PC-3 (cell line): Measurements from ENCODE around the gene SETD1A. TPM values are rescaled to one million over a fixed set of nuclear protein-coding genes. Genes with fewer than 3 reads are reported as not detected.

Source experiments
- ATAC-seq: fragments of 200-7000 bp; cut with Tn5 transposase; 2 replicates; pipeline ENCODE4 v1.9.1; 2020; ENCODE audit warnings: mild to moderate bottlenecking, moderate library complexity
- BruUV-seq: library from RNA; stranded (reverse); fragments of 400-500 nt; replicated peaks from 2 replicates; lab custom pipeline; 2021; lab: Mats Ljungman, UMichigan
- CTCF ChIA-PET: fragments of 300-600 bp; sonication (Branson Sonifier 250); formaldehyde crosslinking; loops from one replicate; lab custom pipeline; 2022; ENCODE audit warnings: antibody characterized with exemption; lab: Charles Lee
- POLR2A ChIA-PET: fragments of 300-600 bp; sonication (Branson Sonifier 250); formaldehyde crosslinking; loops from one replicate; lab custom pipeline; 2022; ENCODE audit warnings: antibody characterized with exemption; ENCODE audit not compliant: unreplicated experiment; lab: Charles Lee
- DNase-seq: peaks from one replicate; pipeline ENCODE4 v3.0.0-alpha.2; 2015
- H2AFZ ChIP-seq: fragments of 300-600 bp; sonication (generic); 2 replicates; pipeline ENCODE4 v1.6.0; 2016; ENCODE audit warnings: antibody characterized with exemption, low read length
- H3F3A ChIP-seq: fragments of 300-600 bp; sonication (generic); one replicate; pipeline ENCODE4 v1.6.0; 2017; ENCODE audit warnings: antibody characterized with exemption, low read length, control low read depth, mild to moderate bottlenecking; ENCODE audit not compliant: unreplicated experiment
- H3K27ac ChIP-seq: fragments of 300-600 bp; sonication (generic); 2 replicates; pipeline ENCODE4 v1.5.1; 2016; ENCODE audit warnings: mild to moderate bottlenecking, low read length
- H3K27me3 ChIP-seq: fragments of 300-600 bp; sonication (generic); 2 replicates; pipeline ENCODE4 v1.6.1; 2016; ENCODE audit warnings: low read length, mixed read lengths
- H3K36me3 ChIP-seq: fragments of 300-600 bp; sonication (generic); 2 replicates; pipeline ENCODE4 v1.6.1; 2016; ENCODE audit warnings: low read depth, mixed run types, low read length, mixed read lengths
- H3K4me1 ChIP-seq: fragments of 300-600 bp; sonication (generic); 2 replicates; pipeline ENCODE4 v1.5.1; 2016; ENCODE audit warnings: low read length; ENCODE audit not compliant: insufficient read depth
- H3K4me2 ChIP-seq: fragments of 300-600 bp; sonication (generic); 2 replicates; pipeline ENCODE4 v1.6.0; 2016; ENCODE audit warnings: low read length
- H3K4me3 ChIP-seq: fragments of 300-600 bp; sonication (generic); 2 replicates; pipeline ENCODE4 v1.5.1; 2016; ENCODE audit warnings: mild to moderate bottlenecking, low read length, mixed read lengths
- H3K79me2 ChIP-seq: fragments of 300-600 bp; sonication (generic); 2 replicates; pipeline ENCODE4 v1.6.1; 2017; ENCODE audit warnings: low read length, mixed read lengths
- H3K9ac ChIP-seq: fragments of 300-600 bp; sonication (generic); 2 replicates; pipeline ENCODE4 v1.6.0; 2016; ENCODE audit warnings: mild to moderate bottlenecking, low read length
- H3K9me2 ChIP-seq: fragments of 300-600 bp; sonication (generic); replicated peaks from 2 replicates; pipeline ENCODE4 v1.6.1; 2016; ENCODE audit warnings: mixed run types, low read length, mixed read lengths
- H3K9me3 ChIP-seq: fragments of 300-600 bp; sonication (generic); 2 replicates; pipeline ENCODE4 v1.6.1; 2016; ENCODE audit warnings: low read length, mixed read lengths
- H4K20me1 ChIP-seq: fragments of 300-600 bp; sonication (generic); 2 replicates; pipeline ENCODE4 v1.6.1; 2016; ENCODE audit warnings: low read length, mixed read lengths
- CTCF ChIP-seq: fragments of 300-600 bp; sonication (generic); conservative IDR thresholded peaks from 2 replicates; pipeline ENCODE4 v1.5.1; 2017; ENCODE audit warnings: antibody characterized with exemption, low read depth, mild to moderate bottlenecking, low read length
- EZH2 ChIP-seq: fragments of 300-600 bp; sonication (generic); IDR thresholded peaks from one replicate; pipeline ENCODE4 v1.6.1; 2017; ENCODE audit warnings: antibody characterized with exemption, mild to moderate bottlenecking, low read length; ENCODE audit not compliant: unreplicated experiment
- EZH2phosphoT487 ChIP-seq: fragments of 300-600 bp; sonication (generic); IDR thresholded peaks from 2 replicates; pipeline ENCODE4 v1.6.1; 2018; ENCODE audit warnings: mild to moderate bottlenecking, antibody characterized with exemption, low read length, borderline replicate concordance
- intact Hi-C: fragments of 100-400 bp; cut with micrococcal nuclease; formaldehyde crosslinking; loops from 2 replicates; pipeline ENCODE4 v1.9.0; 2023
- total RNA-seq: library from RNA; depleted of rRNA; stranded (reverse); fragments of >200 nt; gene quantifications from 2 replicates; pipeline ENCODE4 v1.2.3, GENCODE V29; 2014

The SETD1A gene
- total RNA-seq, 1 experiment from 2014 or later, result 7.9 TPM

- intact Hi-C loops, result no loop called here
- no peak overlapping the region for H3K4me2 ChIP-seq
- no peak overlapping the region for H3K27ac ChIP-seq
- no peaks in the 10 kb centered on the region for H4K20me1 ChIP-seq
- no peak overlapping the region for H3K9ac ChIP-seq
- no peak overlapping the region for H3K4me3 ChIP-seq
- ChIA-PET CTCF (no interaction called here), POLR2A (no interaction called here)
- DNase-seq (no peak), ATAC-seq (no peak)
- H3K79me2 ChIP-seq, result no peaks in the 10 kb centered on the region
- peaks cover 7% of the 10 kb centered on the region; the same call in 1 of the 2 replicates for H3K4me1 ChIP-seq
- no peaks in the 10 kb centered on the region for H3F3A ChIP-seq
- TF ChIP-seq EZH2 (no peak), EZH2phosphoT487 (no peak), CTCF (no peak)
- H2AFZ ChIP-seq, result no peak overlapping the region
- H3K9me3 ChIP-seq, result no peaks in the 10 kb centered on the region
- BruUV-seq, result no TSS peak
- no peaks in the 10 kb centered on the region for H3K36me3 ChIP-seq
- no peaks in the 10 kb centered on the region for H3K27me3 ChIP-seq
- H3K9me2 ChIP-seq, result no peaks in the 10 kb centered on the region
Measured at GRCh38 chr16:31005350-31006085, 48.0 kb downstream of the SETD1A start.

GRCh38 chr16:31006086-31006385, 48.5 kb downstream of the SETD1A start:
- no peaks in the 10 kb centered on the region for H3K79me2 ChIP-seq
- TF ChIP-seq EZH2phosphoT487, result no peak
- no peak for TF ChIP-seq EZH2
- no peak for TF ChIP-seq CTCF

GRCh38 chr16:31006589-31006988, 49.0 kb downstream of the SETD1A start:
- intact Hi-C loops, result no loop called here
- Histone ChIP-seq H3K4me1 (peaks cover 7% of the 10 kb centered on the region; the same call in 1 of the 2 replicates), H3K9me3 (no peaks in the 10 kb centered on the region), H3K36me3 (no peaks in the 10 kb centered on the region), H3K4me3 (no peak overlapping the region), H2AFZ (no peak overlapping the region), H3K27ac (no peak overlapping the region), H3K9ac (no peak overlapping the region), H3K27me3 (no peaks in the 10 kb centered on the region), H3K4me2 (no peak overlapping the region), H4K20me1 (no peaks in the 10 kb centered on the region), H3K9me2 (no peaks in the 10 kb centered on the region), H3K79me2 (no peaks in the 10 kb centered on the region), H3F3A (no peaks in the 10 kb centered on the region)
- DNase-seq, result no peak
- CTCF ChIA-PET, result no interaction called here
- no peak for ATAC-seq
- no peak for TF ChIP-seq EZH2
- no peak for TF ChIP-seq EZH2phosphoT487
- no peak for TF ChIP-seq CTCF
- POLR2A ChIA-PET, result no interaction called here
- no TSS peak for BruUV-seq

More at GRCh38 chr16:31006086-31006385, 48.5 kb downstream of the SETD1A start:
- H2AFZ ChIP-seq, result no peak overlapping the region
- no peaks in the 10 kb centered on the region for H4K20me1 ChIP-seq
- no peaks in the 10 kb centered on the region for H3K27me3 ChIP-seq
- BruUV-seq, result no TSS peak
- H3K9me2 ChIP-seq, result no peaks in the 10 kb centered on the region
- no peaks in the 10 kb centered on the region for H3K36me3 ChIP-seq
- intact Hi-C loops, result no loop called here
- H3K4me3 ChIP-seq, result no peak overlapping the region
- DNase-seq (no peak), ATAC-seq (no peak)
- H3K9ac ChIP-seq, result no peak overlapping the region
- H3K9me3 ChIP-seq, result no peaks in the 10 kb centered on the region
- H3K4me2 ChIP-seq, result no peak overlapping the region
- H3F3A ChIP-seq, result no peaks in the 10 kb centered on the region
- H3K4me1 ChIP-seq, result peaks cover 7% of the 10 kb centered on the region; the same call in 1 of the 2 replicates
- CTCF ChIA-PET, result no interaction called here
- POLR2A ChIA-PET, result no interaction called here
- no peak overlapping the region for H3K27ac ChIP-seq
